ENCODE measurements around the gene SDK1.

DNA sequence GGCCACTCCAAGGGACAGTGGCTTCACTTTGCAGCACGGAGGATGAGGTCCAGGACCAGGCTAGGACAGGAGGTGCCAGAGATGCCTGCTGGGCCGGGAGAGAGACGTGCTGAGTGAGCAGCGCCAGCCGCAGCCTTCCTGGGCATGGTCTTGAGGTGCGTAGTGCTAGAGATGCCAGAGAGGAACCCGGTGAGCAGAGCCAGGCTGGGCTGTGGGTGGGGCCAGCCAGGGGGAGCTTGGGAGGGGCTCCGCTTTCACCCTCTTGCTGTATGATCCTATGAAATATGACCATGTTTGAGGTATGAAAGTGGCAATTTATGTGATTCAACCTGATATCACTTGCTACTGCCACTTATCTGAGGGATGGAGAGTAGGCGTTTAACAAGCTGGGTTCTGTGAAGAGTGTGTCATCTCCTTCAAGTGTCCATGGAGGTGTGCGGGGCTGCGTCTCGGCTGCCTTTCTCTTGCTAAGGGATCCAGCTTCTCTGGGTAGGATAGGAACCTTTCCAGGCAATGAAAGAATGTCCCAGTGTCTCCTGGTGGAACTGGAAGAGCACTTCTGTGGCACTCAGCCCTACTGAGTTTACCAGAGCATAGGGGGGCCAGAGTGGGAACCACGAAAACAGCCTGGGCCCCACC is 862.6 kb downstream of the SDK1 start:
- TF ChIP-seq, protein P1, sequence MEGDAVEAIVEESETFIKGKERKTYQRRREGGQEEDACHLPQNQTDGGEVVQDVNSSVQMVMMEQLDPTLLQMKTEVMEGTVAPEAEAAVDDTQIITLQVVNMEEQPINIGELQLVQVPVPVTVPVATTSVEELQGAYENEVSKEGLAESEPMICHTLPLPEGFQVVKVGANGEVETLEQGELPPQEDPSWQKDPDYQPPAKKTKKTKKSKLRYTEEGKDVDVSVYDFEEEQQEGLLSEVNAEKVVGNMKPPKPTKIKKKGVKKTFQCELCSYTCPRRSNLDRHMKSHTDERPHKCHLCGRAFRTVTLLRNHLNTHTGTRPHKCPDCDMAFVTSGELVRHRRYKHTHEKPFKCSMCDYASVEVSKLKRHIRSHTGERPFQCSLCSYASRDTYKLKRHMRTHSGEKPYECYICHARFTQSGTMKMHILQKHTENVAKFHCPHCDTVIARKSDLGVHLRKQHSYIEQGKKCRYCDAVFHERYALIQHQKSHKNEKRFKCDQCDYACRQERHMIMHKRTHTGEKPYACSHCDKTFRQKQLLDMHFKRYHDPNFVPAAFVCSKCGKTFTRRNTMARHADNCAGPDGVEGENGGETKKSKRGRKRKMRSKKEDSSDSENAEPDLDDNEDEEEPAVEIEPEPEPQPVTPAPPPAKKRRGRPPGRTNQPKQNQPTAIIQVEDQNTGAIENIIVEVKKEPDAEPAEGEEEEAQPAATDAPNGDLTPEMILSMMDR (IDR thresholded peaks at IDR 0.05) = no peak
- TF ChIP-seq POLR2A (IDR thresholded peaks at IDR 0.05) = no peak
